Measurements from ENCODE around the gene C1R. TPM values are rescaled to one million over a fixed set of nuclear protein-coding genes. Genes with fewer than 3 reads are reported as not detected.

The C1R gene
- total and polyA plus RNA-seq, 2 donors = 51.5 to 149 TPM

GRCh38 chr12:7122811-7123769, 30.8 kb upstream of the C1R start:
- Histone ChIP-seq H3K27me3 (ENCODE audit: control insufficient read depth in 2 of 2, insufficient read depth in 1 of 2, low read length in 1 of 2) (no peaks in the 10 kb centered on the region), H3K27ac (ENCODE audit: low read depth in 1 of 2, low read length in 1 of 2) (peak overlapping the region in 1 of 2 donors; percentile 70), H3K4me3 (ENCODE audit: low read length in 2 of 2) (no peak overlapping the region), H3K9me3 (ENCODE audit: control insufficient read depth in 2 of 2, insufficient read depth in 1 of 2, low read length in 1 of 2) (no peaks in the 10 kb centered on the region), H3K4me1 (ENCODE audit: control insufficient read depth in 2 of 2, insufficient read depth in 2 of 2, low read length in 2 of 2) (peaks cover 0 to 22% of the 10 kb centered on the region in 2 donors), H3K36me3 (ENCODE audit: control insufficient read depth in 2 of 2, insufficient read depth in 2 of 2, low read length in 1 of 2) (no peaks in the 10 kb centered on the region)
- DNase-seq (ENCODE audit: low read depth in 6 of 9, low spot score in 9 of 9) = no peak
- 95% methylated on average over 7 of the region's 7 CpGs for WGBS

GRCh38 chr12:7121324-7121723, 29.1 kb upstream of the C1R start:
- Histone ChIP-seq H3K4me1 (ENCODE audit: control insufficient read depth in 2 of 2, insufficient read depth in 2 of 2, low read length in 2 of 2) (peaks cover 0 to 22% of the 10 kb centered on the region in 2 donors), H3K4me3 (ENCODE audit: low read length in 2 of 2) (no peak overlapping the region), H3K27me3 (ENCODE audit: control insufficient read depth in 2 of 2, insufficient read depth in 1 of 2, low read length in 1 of 2) (no peaks in the 10 kb centered on the region), H3K27ac (ENCODE audit: low read depth in 1 of 2, low read length in 1 of 2) (peak overlapping the region in 1 of 2 donors; percentile 70), H3K9me3 (ENCODE audit: control insufficient read depth in 2 of 2, insufficient read depth in 1 of 2, low read length in 1 of 2) (no peaks in the 10 kb centered on the region), H3K36me3 (ENCODE audit: control insufficient read depth in 2 of 2, insufficient read depth in 2 of 2, low read length in 1 of 2) (peaks cover 0 to 7% of the 10 kb centered on the region in 2 donors)
- DNase-seq (ENCODE audit: low read depth in 6 of 9, low spot score in 9 of 9) = no peak
- WGBS = 93% methylated on average over 5 of the region's 5 CpGs

- no peaks in the 10 kb centered on the region for H3K9me3 ChIP-seq (ENCODE audit: control insufficient read depth in 2 of 2, insufficient read depth in 1 of 2, low read length in 1 of 2)
- DNase-seq (ENCODE audit: low read depth in 6 of 9, low spot score in 9 of 9) = no peak
Observed at GRCh38 chr12:7120166-7120565, 27.9 kb upstream of the C1R start.

GRCh38 chr12:7118881-7119280, 26.6 kb upstream of the C1R start:
- no peak for DNase-seq (ENCODE audit: low read depth in 6 of 9, low spot score in 9 of 9)
- H3K4me1 ChIP-seq (ENCODE audit: control insufficient read depth in 2 of 2, insufficient read depth in 2 of 2, low read length in 2 of 2) = peaks cover 0 to 17% of the 10 kb centered on the region in 2 donors
- peaks cover 0 to 12% of the 10 kb centered on the region in 2 donors for H3K36me3 ChIP-seq (ENCODE audit: control insufficient read depth in 2 of 2, insufficient read depth in 2 of 2, low read length in 1 of 2)
- 96% methylated on average over 3 of the region's 3 CpGs for WGBS
- no peak overlapping the region for H3K4me3 ChIP-seq (ENCODE audit: low read length in 2 of 2)
- H3K27ac ChIP-seq (ENCODE audit: low read depth in 1 of 2, low read length in 1 of 2) = no peak overlapping the region
- H3K9me3 ChIP-seq (ENCODE audit: control insufficient read depth in 2 of 2, insufficient read depth in 1 of 2, low read length in 1 of 2) = no peaks in the 10 kb centered on the region
- no peaks in the 10 kb centered on the region for H3K27me3 ChIP-seq (ENCODE audit: control insufficient read depth in 2 of 2, insufficient read depth in 1 of 2, low read length in 1 of 2)

More at GRCh38 chr12:7120166-7120565, 27.9 kb upstream of the C1R start:
- Histone ChIP-seq H3K27ac (ENCODE audit: low read depth in 1 of 2, low read length in 1 of 2) (no peak overlapping the region), H3K27me3 (ENCODE audit: control insufficient read depth in 2 of 2, insufficient read depth in 1 of 2, low read length in 1 of 2) (no peaks in the 10 kb centered on the region), H3K36me3 (ENCODE audit: control insufficient read depth in 2 of 2, insufficient read depth in 2 of 2, low read length in 1 of 2) (peaks cover 0 to 7% of the 10 kb centered on the region in 2 donors), H3K4me3 (ENCODE audit: low read length in 2 of 2) (no peak overlapping the region), H3K4me1 (ENCODE audit: control insufficient read depth in 2 of 2, insufficient read depth in 2 of 2, low read length in 2 of 2) (peaks cover 0 to 22% of the 10 kb centered on the region in 2 donors)
- 96% methylated on average over 5 of the region's 5 CpGs for WGBS

GRCh38 chr12:7117670-7118069, 25.4 kb upstream of the C1R start:
- no peak overlapping the region for H3K27ac ChIP-seq (ENCODE audit: low read depth in 1 of 2, low read length in 1 of 2)
- DNase-seq (ENCODE audit: low read depth in 6 of 9, low spot score in 9 of 9) = no peak
- H3K4me1 ChIP-seq (ENCODE audit: control insufficient read depth in 2 of 2, insufficient read depth in 2 of 2, low read length in 2 of 2) = peaks cover 0 to 23% of the 10 kb centered on the region in 2 donors
- peaks cover 0 to 12% of the 10 kb centered on the region in 2 donors for H3K36me3 ChIP-seq (ENCODE audit: control insufficient read depth in 2 of 2, insufficient read depth in 2 of 2, low read length in 1 of 2)
- no peaks in the 10 kb centered on the region for H3K9me3 ChIP-seq (ENCODE audit: control insufficient read depth in 2 of 2, insufficient read depth in 1 of 2, low read length in 1 of 2)
- over 99% methylated on average over 3 of the region's 3 CpGs for WGBS
- no peak overlapping the region for H3K4me3 ChIP-seq (ENCODE audit: low read length in 2 of 2)
- no peaks in the 10 kb centered on the region for H3K27me3 ChIP-seq (ENCODE audit: control insufficient read depth in 2 of 2, insufficient read depth in 1 of 2, low read length in 1 of 2)

- H3K4me1 ChIP-seq (ENCODE audit: control insufficient read depth in 2 of 2, insufficient read depth in 2 of 2, low read length in 2 of 2) = peaks cover 0 to 16% of the 10 kb centered on the region in 2 donors
- H3K27ac ChIP-seq (ENCODE audit: low read depth in 1 of 2, low read length in 1 of 2) = no peak overlapping the region
- 97% methylated on average over 9 of the region's 9 CpGs for WGBS
Observed at GRCh38 chr12:7116916-7117315, 24.7 kb upstream of the C1R start.

GRCh38 chr12:7116196-7116595, 24.0 kb upstream of the C1R start:
- Histone ChIP-seq H3K27ac (ENCODE audit: low read depth in 1 of 2, low read length in 1 of 2) (no peak overlapping the region), H3K4me3 (ENCODE audit: low read length in 2 of 2) (no peak overlapping the region), H3K4me1 (ENCODE audit: control insufficient read depth in 2 of 2, insufficient read depth in 2 of 2, low read length in 2 of 2) (peaks cover 0 to 11% of the 10 kb centered on the region in 2 donors), H3K9me3 (ENCODE audit: control insufficient read depth in 2 of 2, insufficient read depth in 1 of 2, low read length in 1 of 2) (no peaks in the 10 kb centered on the region), H3K36me3 (ENCODE audit: control insufficient read depth in 2 of 2, insufficient read depth in 2 of 2, low read length in 1 of 2) (peaks cover 0 to 12% of the 10 kb centered on the region in 2 donors), H3K27me3 (ENCODE audit: control insufficient read depth in 2 of 2, insufficient read depth in 1 of 2, low read length in 1 of 2) (no peaks in the 10 kb centered on the region)
- WGBS = 96% methylated on average over 3 of the region's 3 CpGs
- DNase-seq (ENCODE audit: low read depth in 6 of 9, low spot score in 9 of 9) = no peak

More at GRCh38 chr12:7116916-7117315, 24.7 kb upstream of the C1R start:
- Histone ChIP-seq H3K4me3 (ENCODE audit: low read length in 2 of 2) (no peak overlapping the region), H3K27me3 (ENCODE audit: control insufficient read depth in 2 of 2, insufficient read depth in 1 of 2, low read length in 1 of 2) (no peaks in the 10 kb centered on the region), H3K36me3 (ENCODE audit: control insufficient read depth in 2 of 2, insufficient read depth in 2 of 2, low read length in 1 of 2) (peaks cover 0 to 12% of the 10 kb centered on the region in 2 donors), H3K9me3 (ENCODE audit: control insufficient read depth in 2 of 2, insufficient read depth in 1 of 2, low read length in 1 of 2) (no peaks in the 10 kb centered on the region)
- no peak for DNase-seq (ENCODE audit: low read depth in 6 of 9, low spot score in 9 of 9)

- no peak for DNase-seq (ENCODE audit: low read depth in 6 of 9, low spot score in 9 of 9)
- no peaks in the 10 kb centered on the region for H3K27me3 ChIP-seq (ENCODE audit: control insufficient read depth in 2 of 2, insufficient read depth in 1 of 2, low read length in 1 of 2)
- H3K27ac ChIP-seq (ENCODE audit: low read depth in 1 of 2, low read length in 1 of 2) = no peak overlapping the region
- peaks cover 0 to 9% of the 10 kb centered on the region in 2 donors for H3K4me1 ChIP-seq (ENCODE audit: control insufficient read depth in 2 of 2, insufficient read depth in 2 of 2, low read length in 2 of 2)
- H3K9me3 ChIP-seq (ENCODE audit: control insufficient read depth in 2 of 2, insufficient read depth in 1 of 2, low read length in 1 of 2) = no peaks in the 10 kb centered on the region
- 97% methylated on average over 6 of the region's 6 CpGs for WGBS
- H3K36me3 ChIP-seq (ENCODE audit: control insufficient read depth in 2 of 2, insufficient read depth in 2 of 2, low read length in 1 of 2) = peaks cover 0 to 12% of the 10 kb centered on the region in 2 donors
- H3K4me3 ChIP-seq (ENCODE audit: low read length in 2 of 2) = no peak overlapping the region
Observed at GRCh38 chr12:7114851-7115250, 22.6 kb upstream of the C1R start.

- DNase-seq (ENCODE audit: low read depth in 6 of 9, low spot score in 9 of 9) = no peak
- 96% methylated on average over 11 of the region's 11 CpGs for WGBS
- Histone ChIP-seq H3K4me1 (ENCODE audit: control insufficient read depth in 2 of 2, insufficient read depth in 2 of 2, low read length in 2 of 2) (peaks cover 5 to 16% of the 10 kb centered on the region in 2 donors), H3K9me3 (ENCODE audit: control insufficient read depth in 2 of 2, insufficient read depth in 1 of 2, low read length in 1 of 2) (no peaks in the 10 kb centered on the region), H3K4me3 (ENCODE audit: low read length in 2 of 2) (no peak overlapping the region), H3K27me3 (ENCODE audit: control insufficient read depth in 2 of 2, insufficient read depth in 1 of 2, low read length in 1 of 2) (no peaks in the 10 kb centered on the region), H3K36me3 (ENCODE audit: control insufficient read depth in 2 of 2, insufficient read depth in 2 of 2, low read length in 1 of 2) (peaks cover 0 to 12% of the 10 kb centered on the region in 2 donors), H3K27ac (ENCODE audit: low read depth in 1 of 2, low read length in 1 of 2) (peak overlapping the region in 1 of 2 donors; percentile 13)
Observed at GRCh38 chr12:7114008-7114407, 21.8 kb upstream of the C1R start.
